HG03095 (cell line): ENCODE results near the gene ATPAF2.

ENCODE experiments used
- ATAC-seq: cut with Tn5 transposase; IDR thresholded peaks from one replicate; pipeline ENCODE4 v1.9.1; 2021; ENCODE audit warnings: moderate library complexity; ENCODE audit not compliant: unreplicated experiment

ATPAF2 gene

GRCh38 chr17:17987901-17988300 is 51.1 kb downstream of the ATPAF2 start:
- no peak for ATAC-seq

DNA sequence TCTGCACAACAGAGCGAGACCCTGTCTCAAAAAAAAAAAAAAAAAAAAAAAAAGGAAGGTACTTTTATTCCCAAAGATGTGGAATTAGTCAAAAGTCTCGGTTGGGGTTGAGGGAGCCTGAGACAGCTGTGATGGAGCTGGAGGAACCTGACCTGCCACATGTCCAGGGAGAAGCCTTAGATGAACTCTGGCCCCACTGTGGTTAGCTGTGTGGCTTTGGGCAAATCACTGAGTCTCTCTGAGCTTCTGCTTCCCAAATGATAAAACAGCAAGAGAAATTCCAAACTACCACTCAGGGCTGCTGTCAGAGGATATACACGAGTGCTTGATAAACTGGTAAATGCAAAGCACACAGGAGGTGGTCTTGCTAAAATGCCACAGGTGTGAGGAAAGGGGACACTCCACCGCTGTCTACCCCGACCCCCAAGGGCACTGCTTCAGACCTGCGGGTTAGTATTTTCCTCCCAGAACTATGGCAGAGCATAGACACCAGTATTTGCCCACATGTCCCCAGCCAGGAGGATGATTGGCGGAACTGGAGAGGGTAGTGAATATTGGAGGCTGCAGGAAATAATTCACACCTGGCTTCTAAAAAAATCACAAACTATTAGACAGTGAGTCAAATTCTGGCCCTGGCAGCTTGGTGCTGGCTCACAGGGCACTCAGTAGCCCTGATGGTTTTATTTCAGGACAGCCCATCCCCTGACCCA is 51.6 kb downstream of the ATPAF2 start:
- ATAC-seq = no peak

DNA sequence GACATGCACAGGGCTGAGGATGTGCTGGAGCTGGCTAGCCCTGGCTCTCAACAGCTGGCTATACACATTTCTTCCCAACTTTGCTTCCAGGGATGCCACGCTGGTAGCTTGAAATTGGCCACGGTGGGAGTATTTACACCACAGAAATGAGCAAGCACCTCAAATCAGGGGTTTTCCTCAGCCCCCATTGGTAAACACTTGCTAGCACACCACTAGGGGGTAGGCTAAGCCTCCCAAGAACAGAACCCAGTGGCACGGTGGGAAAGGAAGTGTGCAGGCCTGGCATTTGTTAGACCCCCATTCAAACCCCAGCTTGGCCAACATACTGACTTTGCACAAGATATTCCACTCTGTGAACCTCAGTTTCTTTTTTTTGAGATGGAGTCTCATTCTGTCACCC is 53.4 kb downstream of the ATPAF2 start:
- ATAC-seq = no peak

DNA sequence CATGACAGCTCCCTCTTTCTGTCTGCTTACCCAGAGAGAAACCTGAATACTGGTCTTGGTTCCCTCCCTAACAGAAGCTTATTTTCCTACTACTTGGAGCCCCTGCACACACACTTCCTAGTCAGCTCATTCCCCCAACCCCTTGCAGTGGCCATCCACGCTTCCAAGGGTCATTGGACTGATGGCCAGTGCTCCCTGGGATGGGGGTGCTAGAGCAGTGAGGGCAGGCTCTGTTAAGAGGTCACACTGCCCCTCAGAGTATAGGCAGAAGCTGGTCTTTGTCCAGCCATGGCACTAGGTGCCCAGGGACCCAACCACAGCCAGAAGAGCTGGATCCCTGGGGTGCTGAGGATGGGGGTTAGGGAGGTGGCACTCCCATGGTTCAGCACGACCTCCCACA is 53.8 kb downstream of the ATPAF2 start:
- ATAC-seq = no peak

- ATAC-seq = no peak
Observed at GRCh38 chr17:17983776-17984175, 55.2 kb downstream of the ATPAF2 start.

GRCh38 chr17:17983376-17983775 is 55.6 kb downstream of the ATPAF2 start:
- ATAC-seq = no peak

- ATAC-seq = no peak
Observed at GRCh38 chr17:17982801-17983200, 56.2 kb downstream of the ATPAF2 start.

DNA sequence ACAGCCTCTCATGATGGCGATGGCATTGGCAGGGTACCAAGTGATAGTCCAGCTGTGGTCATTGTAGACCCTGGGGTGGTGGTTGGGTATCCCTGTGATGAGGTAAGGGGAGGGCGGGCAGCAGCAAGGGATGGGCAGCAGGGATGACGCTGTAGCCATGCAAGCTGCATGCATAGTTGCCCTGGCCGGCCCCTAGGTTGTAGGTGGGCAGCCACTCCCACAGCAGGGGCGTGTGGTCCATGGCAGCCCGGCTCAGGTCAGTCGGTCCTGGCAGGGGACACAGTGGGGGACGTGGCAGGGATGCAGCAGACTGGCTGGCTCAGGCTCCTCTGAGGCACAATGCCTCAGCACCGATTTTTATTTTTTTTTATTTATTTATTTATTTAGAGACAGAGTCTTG is 57.6 kb downstream of the ATPAF2 start:
- ATAC-seq = no peak

GRCh38 chr17:17979778-17980177 is 59.2 kb downstream of the ATPAF2 start:
- no peak for ATAC-seq

DNA sequence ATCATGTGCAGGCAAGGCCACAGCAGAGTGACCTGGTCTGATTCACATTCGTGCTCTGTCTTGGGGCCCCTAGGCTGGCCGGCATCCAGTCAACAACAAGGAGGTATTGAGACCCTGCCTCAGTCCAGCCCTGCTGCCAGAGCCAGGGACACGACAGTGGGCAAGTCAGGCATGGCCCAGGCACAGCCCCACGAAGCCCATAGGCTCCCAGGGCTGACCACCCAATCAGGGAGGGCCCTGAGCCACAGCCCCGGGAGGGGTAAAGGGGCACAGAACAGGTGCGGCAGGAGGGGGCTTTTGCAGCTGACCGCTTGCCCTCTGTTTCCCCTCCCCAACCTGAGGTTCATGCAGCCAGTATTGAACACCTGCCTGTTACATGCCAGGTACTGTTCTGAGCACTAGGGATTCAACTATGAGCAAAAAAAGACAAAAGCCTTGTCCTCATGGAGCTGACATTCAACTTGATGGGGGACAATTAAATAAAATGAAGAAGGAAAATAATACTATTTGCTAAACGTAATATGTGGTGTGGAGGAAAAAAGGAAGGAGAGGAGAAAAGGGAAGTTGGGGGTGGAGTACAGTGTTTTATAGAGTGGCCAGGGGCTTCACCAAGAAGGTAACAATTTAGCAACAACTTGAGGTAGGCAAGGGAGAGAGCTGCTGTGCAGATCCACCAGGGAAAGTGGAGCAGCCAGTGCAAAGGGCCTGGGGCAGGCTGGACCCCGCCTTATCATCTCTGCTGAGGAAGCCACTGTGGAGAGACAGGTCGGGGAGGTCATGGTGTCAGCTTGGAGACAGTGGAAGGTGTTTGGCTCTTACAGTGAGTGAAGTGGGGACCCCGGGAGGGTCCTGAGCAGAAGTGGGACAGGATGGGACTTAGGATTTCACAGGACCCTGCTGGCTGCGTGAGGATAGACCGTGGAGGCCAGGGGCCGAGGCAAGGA is 60.2 kb downstream of the ATPAF2 start:
- ATAC-seq = no peak

DNA sequence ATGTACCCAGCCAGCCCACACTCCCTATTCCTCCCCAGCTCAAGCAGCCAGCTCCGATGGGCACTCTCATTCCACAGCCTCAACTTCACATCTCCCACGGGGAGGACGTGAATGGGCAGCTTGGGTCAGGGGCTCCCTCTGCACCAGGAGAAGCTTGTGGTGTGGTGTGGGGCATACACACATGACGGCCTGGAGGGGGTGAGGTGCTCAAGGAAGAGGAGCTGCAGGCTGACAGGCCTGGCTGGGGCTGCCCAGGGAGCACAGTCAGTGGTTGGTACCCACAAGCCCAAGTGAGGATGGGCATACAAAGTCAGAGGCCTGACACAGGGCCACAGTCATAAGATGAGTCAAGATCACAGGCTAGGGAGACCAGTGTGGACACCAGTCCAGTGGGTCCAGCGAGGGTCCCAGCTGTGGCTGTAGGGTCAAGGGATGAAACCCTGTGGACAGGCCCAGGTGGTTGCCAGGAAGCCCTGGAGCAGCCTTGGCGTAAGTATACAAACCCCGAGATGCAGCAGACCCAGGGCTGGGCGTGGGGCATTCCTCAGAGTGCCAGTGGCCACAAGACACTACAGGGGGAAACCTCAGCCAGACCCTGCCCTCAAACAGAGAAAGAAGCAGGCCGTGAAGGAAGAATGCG is 61.9 kb downstream of the ATPAF2 start:
- no peak for ATAC-seq

- ATAC-seq = no peak
Observed at GRCh38 chr17:17975436-17975835, 63.5 kb downstream of the ATPAF2 start.

GRCh38 chr17:17972952-17973254 is 66.1 kb downstream of the ATPAF2 start:
- no peak for ATAC-seq

DNA sequence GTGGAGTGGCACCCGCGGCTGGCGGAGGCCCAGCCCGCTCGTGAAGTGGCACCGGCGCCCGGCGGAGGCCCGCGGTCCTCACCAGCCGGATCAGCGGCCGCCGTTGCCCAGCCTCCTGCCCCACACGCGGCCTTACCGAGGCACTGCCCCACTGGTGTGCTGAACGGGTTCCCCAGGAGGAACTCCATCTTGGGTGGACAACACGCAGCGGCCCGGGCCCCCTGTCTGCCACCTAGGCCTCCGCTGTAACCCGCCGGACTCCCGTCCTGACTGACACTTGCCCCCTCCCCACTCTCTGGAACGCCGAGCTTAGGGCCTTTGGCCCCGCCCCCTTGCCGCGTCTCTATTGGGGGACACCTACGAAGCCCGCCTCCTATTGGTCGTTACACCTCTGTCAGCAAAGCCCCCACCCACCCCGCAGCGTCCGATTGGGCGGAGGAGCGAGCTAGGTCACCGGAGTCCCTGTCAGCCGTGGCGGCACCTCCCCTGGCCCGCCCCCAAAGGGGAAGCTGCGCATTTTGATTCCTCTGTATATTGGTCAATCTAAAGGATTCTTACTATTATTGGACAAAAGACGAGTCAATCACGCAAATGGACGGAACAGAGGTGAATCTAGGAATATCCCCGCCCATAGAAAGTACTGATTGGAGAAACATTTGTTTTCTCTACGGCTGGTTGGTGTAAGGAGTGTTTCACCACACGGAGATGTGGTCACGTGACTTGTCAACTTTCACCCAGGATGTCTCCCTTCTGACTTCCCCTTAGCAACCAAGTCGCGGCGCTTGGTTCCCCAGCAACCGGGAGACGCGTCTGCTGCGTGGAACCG is 66.6 kb downstream of the ATPAF2 start, which contains the start of the genes DRC3 and TOM1L2:
Gene DRC3, plus strand, starts transcription at position 737 of the 826 bp plus-strand sequence. CDS start 4,737 bp downstream, outside the sequence.
Gene TOM1L2, minus strand, starts transcription at position 275 of the 826 bp plus-strand sequence. Its CDS starts 87 bp downstream, at position 188.
- peak; percentile 91 for ATAC-seq

DNA sequence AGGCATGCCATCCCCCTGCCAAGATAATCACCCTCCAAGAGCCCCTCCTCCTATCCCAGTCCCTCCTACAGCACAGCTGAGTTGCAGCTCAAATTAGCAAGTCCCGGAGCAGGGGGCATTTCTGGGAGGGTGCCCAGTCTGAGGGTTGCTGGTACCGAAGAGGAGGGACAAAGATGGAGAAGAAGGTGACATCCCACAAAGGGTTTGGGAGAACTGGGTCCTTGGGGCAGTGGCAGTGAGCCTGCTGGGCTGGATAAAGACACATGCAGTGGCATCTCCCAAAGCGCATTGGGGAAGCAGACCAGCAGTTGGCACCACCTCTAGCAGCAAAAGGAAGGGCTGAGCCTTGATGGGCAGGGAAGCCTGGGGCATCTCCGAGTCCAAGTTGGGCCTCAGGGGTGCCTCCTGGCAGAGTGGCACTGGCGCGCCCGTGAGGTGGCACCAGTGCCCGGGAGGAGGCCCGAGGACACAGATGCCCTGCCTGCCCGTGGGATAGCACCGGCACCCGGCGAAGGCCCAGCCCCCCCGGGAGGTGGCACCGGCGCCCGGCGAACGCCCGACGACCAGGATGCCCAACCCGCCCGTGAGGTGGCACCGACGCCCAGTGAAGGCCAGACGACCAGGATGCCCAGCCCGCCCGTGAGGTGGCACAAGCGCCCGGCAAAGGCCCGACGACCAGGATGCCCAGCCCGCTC is 67.4 kb downstream of the ATPAF2 start:
- no peak for ATAC-seq

GRCh38 chr17:17970699-17971430 is 68.1 kb downstream of the ATPAF2 start:
- ATAC-seq = no peak
